GM19099 (cell line): ENCODE data around the gene NECAB2.

Experiments used
- POLR2A ChIP-seq: IDR thresholded peaks from 3 replicates; pipeline ENCODE4 v1.6.1; 2011; ENCODE audit warnings: low read depth; ENCODE audit not compliant: insufficient read length; ENCODE audit errors: extremely low read depth

NECAB2 gene

DNA sequence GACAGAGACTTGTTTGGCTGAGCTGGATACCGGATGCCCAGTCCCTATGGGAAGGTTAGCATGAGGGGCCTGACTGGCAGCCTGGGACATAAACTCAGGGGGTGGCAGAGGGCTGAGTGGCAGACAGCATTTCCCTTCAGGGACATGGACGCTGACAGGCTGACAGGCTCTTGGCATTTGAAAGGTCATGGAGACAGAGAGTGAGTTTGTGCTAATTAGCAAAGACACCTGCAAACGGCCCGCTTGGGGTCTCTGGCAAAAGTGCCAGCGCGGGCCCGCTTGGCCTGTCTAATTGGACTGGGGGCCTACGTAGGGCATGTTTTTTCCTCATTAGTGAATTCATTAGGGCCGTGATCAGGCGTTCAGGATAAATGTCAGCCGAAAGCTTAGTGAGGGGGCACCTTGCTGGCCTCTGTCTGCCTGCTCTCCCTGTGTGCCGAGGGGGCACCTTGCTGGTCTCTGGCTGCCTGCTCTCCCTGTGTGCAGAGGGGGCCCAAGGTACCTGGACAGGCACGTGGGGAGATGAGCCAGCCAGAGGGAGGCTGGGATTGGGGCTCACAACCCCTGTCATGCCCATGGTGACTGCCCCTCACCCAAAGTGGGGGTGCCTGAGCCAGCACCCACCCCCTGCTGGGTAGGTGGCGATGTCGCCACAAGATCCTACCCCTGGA lies 7.7 kb downstream of the NECAB2 start:
- TF ChIP-seq POLR2A: no peak

- no peak for TF ChIP-seq POLR2A
Observed at GRCh38 chr16:83977056-83977815, 9.2 kb downstream of the NECAB2 start.

DNA sequence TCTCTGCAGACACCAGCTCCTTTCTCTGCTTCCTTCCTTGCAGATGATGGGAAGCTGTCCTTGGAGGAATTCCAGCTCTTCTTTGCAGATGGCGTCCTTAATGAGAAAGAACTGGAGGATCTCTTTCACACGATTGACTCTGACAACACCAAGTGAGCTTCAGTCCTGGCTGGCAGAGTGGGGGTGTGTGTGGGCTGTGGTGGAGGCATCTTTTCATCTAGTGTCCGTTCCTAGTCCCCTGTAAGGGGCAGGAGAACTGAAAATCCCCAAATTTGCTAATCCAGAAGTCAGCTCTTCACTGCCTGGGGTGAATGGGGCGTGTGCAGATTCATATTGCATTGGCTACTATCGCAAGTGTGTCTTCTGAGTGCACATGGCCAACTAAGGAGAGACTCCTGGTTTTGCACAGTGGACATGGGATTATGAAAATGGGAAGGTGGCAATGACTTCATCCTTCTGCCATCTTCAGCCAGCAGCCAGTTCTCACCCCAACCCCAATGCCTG lies 10.4 kb downstream of the NECAB2 start:
- TF ChIP-seq POLR2A: no peak

GRCh38 chr16:83979441-83979840 lies 11.4 kb downstream of the NECAB2 start:
- no peak for TF ChIP-seq POLR2A

GRCh38 chr16:83980794-83981193 lies 12.8 kb downstream of the NECAB2 start:
- no peak for TF ChIP-seq POLR2A

DNA sequence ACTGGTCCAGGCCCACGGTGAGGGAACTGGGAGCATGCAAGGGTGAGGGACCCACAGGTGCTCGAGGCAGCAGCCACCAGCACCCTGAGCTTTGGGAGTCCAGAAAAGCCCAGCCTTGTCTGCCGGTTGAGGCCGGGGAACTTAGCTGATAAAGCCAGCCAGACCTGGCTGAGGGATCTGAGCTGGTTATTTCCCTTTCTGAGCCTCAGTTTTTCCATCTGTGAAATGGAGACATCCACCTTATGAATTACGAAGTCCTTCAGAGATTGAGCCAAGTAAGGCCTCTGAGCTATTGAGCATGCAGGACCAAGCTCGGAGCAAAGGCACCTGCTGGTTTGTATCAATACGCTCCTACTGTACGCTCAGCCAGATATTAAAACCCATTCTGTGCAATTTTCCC lies 13.8 kb downstream of the NECAB2 start:
- no peak for TF ChIP-seq POLR2A

- no peak for TF ChIP-seq POLR2A
Observed at GRCh38 chr16:83983491-83983890, 15.4 kb downstream of the NECAB2 start.

GRCh38 chr16:83989300-83989699 lies 21.3 kb downstream of the NECAB2 start:
- TF ChIP-seq POLR2A: no peak

GRCh38 chr16:83990492-83990891 lies 22.4 kb downstream of the NECAB2 start:
- TF ChIP-seq POLR2A: no peak

- no peak for TF ChIP-seq POLR2A
Observed at GRCh38 chr16:83992624-83993023, 24.6 kb downstream of the NECAB2 start.

DNA sequence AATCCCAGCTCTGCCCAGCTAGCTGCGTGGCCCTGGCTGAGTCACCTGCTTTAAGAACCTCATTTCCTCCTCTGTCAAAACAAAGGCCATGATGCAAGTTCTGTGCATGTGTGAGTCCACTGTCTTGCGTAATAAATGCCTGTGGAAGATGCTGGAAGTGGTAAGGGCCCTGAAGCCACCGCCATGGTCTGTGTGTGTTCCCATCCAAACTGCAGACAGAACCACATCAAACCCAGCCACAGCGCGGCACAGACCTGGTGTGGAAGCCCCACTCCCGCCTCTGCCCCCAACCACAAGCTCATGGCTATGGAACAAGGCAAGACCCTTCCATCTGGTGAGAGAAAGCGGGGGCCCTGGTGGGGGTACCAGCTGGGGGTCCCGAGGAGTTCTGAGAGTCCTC lies 26.0 kb downstream of the NECAB2 start:
- no peak for TF ChIP-seq POLR2A

- TF ChIP-seq POLR2A: no peak
Observed at GRCh38 chr16:83994703-83995102, 26.7 kb downstream of the NECAB2 start.

DNA sequence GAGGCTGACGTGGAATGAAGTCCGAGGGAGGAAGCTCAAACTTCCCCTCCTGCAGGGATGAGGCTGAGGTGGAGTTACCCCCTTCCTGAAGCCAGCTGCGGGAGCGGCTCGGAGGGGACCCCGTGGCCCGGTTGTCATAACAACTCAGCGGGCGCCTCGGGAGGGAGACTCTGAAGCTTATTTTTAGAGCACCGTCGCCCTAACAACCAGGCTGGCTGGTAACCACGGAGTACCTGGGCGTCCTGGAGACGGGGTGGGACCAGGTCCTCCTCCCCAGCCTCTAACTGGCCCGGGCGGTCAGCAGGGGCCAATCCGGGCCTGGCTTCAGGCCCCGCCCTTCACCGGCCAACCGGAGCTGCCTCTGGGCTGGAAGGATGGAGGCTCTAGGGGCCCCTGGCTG lies 27.7 kb downstream of the NECAB2 start:
- TF ChIP-seq POLR2A: no peak

- no peak for TF ChIP-seq POLR2A
Observed at GRCh38 chr16:83996481-83997252, 28.6 kb downstream of the NECAB2 start.

DNA sequence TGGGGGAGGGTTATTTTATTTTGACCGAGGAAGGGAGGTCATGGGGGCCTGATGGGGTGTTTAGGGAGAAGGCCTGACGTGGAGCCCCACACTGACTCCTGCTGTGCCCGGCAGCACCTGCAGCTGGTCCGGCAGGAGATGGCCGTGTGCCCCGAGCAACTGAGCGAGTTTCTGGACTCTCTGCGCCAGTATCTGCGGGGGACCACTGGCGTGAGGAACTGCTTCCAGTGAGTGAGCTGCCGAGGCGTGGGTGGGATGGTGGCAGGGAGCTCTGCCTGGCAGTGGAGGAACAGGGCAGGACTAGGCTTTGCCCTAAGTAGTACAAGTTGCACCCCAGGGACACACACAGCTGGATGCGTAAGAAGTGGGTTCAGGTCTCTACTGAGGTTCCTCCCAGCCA lies 30.0 kb downstream of the NECAB2 start:
- no peak for TF ChIP-seq POLR2A
